ENCODE data around the gene CHADL. TPM values are rescaled to one million over a fixed set of nuclear protein-coding genes. Genes with fewer than 3 reads are reported as not detected.

The CHADL gene
- total RNA-seq, 3 donors from 2014 or later (not counting 1 experiment from before 2014, with no cell fraction given), result 0.35 to 1.2 (median 0.36) TPM

- no peak for TF ChIP-seq CTCF (IDR thresholded peaks at IDR 0.05)
- H3K27me3 ChIP-seq (ENCODE audit: control insufficient read depth, insufficient read depth, low read length), result no peaks in the 10 kb centered on the region
- H3K4me1 Mint-ChIP-seq, result peaks cover 5 to 13% of the 10 kb centered on the region in 2 donors
- no peak overlapping the region for H3K4me3 ChIP-seq (ENCODE audit: low read length)
- ATAC-seq (no peak), DNase-seq (no peak)
- intact Hi-C loops (cut with micrococcal nuclease), result no loop called here
- H3K9me3 ChIP-seq (ENCODE audit: control insufficient read depth, insufficient read depth, low read length), result no peaks in the 10 kb centered on the region
- 85% methylated on average over 19 of the region's 19 CpGs for WGBS (ENCODE audit: insufficient coverage)
- no peak overlapping the region for H3K27ac Mint-ChIP-seq
- H3K36me3 ChIP-seq (ENCODE audit: control insufficient read depth, insufficient read depth, low read length), result peaks cover 6% of the 10 kb centered on the region
- peaks cover 7% of the 10 kb centered on the region for H3K4me1 ChIP-seq (ENCODE audit: control insufficient read depth, insufficient read depth, low read length)
- H3K4me3 Mint-ChIP-seq, result no peak overlapping the region
- peaks cover 0 to 3% of the 10 kb centered on the region in 2 donors for H3K27me3 Mint-ChIP-seq (ENCODE audit: low read depth in 2 of 2)
- H3K27ac ChIP-seq (ENCODE audit: low read length), result no peak overlapping the region
- no peaks in the 10 kb centered on the region for H3K9me3 Mint-ChIP-seq
- H3K36me3 Mint-ChIP-seq, result no peaks in the 10 kb centered on the region
These were observed 5.7 kb downstream of the CHADL start for GRCh38 chr22:41234815-41235695.

DNA sequence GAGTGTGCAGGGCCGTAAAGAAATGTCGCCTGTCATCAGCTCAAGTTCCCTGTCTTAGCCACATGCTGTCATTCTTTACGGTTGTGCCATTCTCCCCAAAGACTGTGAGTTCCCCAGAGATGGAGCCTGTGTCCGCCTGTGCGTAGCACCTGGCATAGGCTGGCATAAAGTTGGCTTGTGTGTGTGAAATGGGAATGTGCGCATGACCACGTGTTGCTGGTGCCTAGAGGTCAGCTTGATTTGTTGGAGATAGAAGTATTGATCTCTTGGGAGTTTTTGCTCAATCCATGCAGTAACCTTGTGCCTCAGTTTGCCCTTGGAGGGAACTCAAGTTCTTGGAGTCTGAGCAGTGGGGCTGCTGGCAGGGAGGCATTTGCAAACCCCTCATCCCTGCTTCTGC is 9.4 kb downstream of the CHADL start:
- Histone ChIP-seq H3K36me3 (ENCODE audit: control insufficient read depth, insufficient read depth, low read length) (peaks cover 25% of the 10 kb centered on the region), H3K4me1 (ENCODE audit: control insufficient read depth, insufficient read depth, low read length) (no peaks in the 10 kb centered on the region), H3K4me3 (ENCODE audit: low read length) (no peak overlapping the region), H3K9me3 (ENCODE audit: control insufficient read depth, insufficient read depth, low read length) (no peaks in the 10 kb centered on the region), H3K27ac (ENCODE audit: low read length) (no peak overlapping the region), H3K27me3 (ENCODE audit: control insufficient read depth, insufficient read depth, low read length) (no peaks in the 10 kb centered on the region)
- no peaks in the 10 kb centered on the region for H3K9me3 Mint-ChIP-seq
- no peak overlapping the region for H3K27ac Mint-ChIP-seq
- H3K27me3 Mint-ChIP-seq (ENCODE audit: low read depth in 2 of 2), result no peaks in the 10 kb centered on the region
- no peak for ATAC-seq
- intact Hi-C loops (cut with micrococcal nuclease), result no loop called here
- no peak for TF ChIP-seq CTCF (IDR thresholded peaks at IDR 0.05)
- WGBS (ENCODE audit: insufficient coverage), result 93% methylated on average over 7 of the region's 7 CpGs
- H3K4me1 Mint-ChIP-seq, result no peaks in the 10 kb centered on the region
- DNase-seq, result no peak
- H3K36me3 Mint-ChIP-seq, result no peaks in the 10 kb centered on the region
- H3K4me3 Mint-ChIP-seq, result no peak overlapping the region

GRCh38 chr22:41230401-41230785 is 10.3 kb downstream of the CHADL start:
- H3K36me3 ChIP-seq (ENCODE audit: control insufficient read depth, insufficient read depth, low read length), result peaks cover 30% of the 10 kb centered on the region
- Mint-ChIP-seq H3K27me3 (ENCODE audit: low read depth in 2 of 2) (no peaks in the 10 kb centered on the region), H3K4me3 (no peak overlapping the region), H3K9me3 (no peaks in the 10 kb centered on the region), H3K4me1 (no peaks in the 10 kb centered on the region), H3K36me3 (no peaks in the 10 kb centered on the region), H3K27ac (no peak overlapping the region)
- no peak for DNase-seq
- no peak for ATAC-seq
- H3K4me3 ChIP-seq (ENCODE audit: low read length), result no peak overlapping the region
- H3K27me3 ChIP-seq (ENCODE audit: control insufficient read depth, insufficient read depth, low read length), result no peaks in the 10 kb centered on the region
- WGBS (ENCODE audit: insufficient coverage), result 90% methylated on average over 9 of the region's 9 CpGs
- no peak for TF ChIP-seq CTCF (IDR thresholded peaks at IDR 0.05)
- H3K27ac ChIP-seq (ENCODE audit: low read length), result no peak overlapping the region
- H3K9me3 ChIP-seq (ENCODE audit: control insufficient read depth, insufficient read depth, low read length), result no peaks in the 10 kb centered on the region
- intact Hi-C loops (cut with micrococcal nuclease), result no loop called here
- H3K4me1 ChIP-seq (ENCODE audit: control insufficient read depth, insufficient read depth, low read length), result no peaks in the 10 kb centered on the region

All from natural killer cell (primary cell).